Measurements from ENCODE around the gene STXBP5.

STXBP5 gene

GRCh38 chr6:147231589-147231988 lies 27.4 kb downstream of the STXBP5 start:
- Histone ChIP-seq H3F3A (ENCODE audit: insufficient read depth, low read length) (no peaks in the 10 kb centered on the region), H3K27me3 (ENCODE audit: insufficient read depth, low read length) (no peaks in the 10 kb centered on the region), H3K9me2 (ENCODE audit: low read depth, low read length) (no peaks in the 10 kb centered on the region), H3K4me2 (ENCODE audit: low read length) (no peak overlapping the region), H4K20me1 (ENCODE audit: insufficient read depth, low read length) (no peaks in the 10 kb centered on the region), H3K4me1 (ENCODE audit: insufficient read depth, low read length, severe bottlenecking) (no peaks in the 10 kb centered on the region), H3K9ac (ENCODE audit: low read length) (no peak overlapping the region), H3K36me3 (ENCODE audit: insufficient read depth, low read length) (no peaks in the 10 kb centered on the region), H3K9me3 (ENCODE audit: low read length) (no peaks in the 10 kb centered on the region), H3K4me3 (ENCODE audit: low read depth, low read length, poor library complexity, severe bottlenecking) (no peak overlapping the region), H3K79me2 (ENCODE audit: insufficient read depth, low read length) (no peaks in the 10 kb centered on the region), H3K27ac (ENCODE audit: low read depth, low read length, poor library complexity, severe bottlenecking) (no peak overlapping the region), H2AFZ (ENCODE audit: low read length) (no peak overlapping the region)
- TF ChIP-seq CTCF (IDR thresholded peaks at IDR 0.05; ENCODE audit: low read length) (no peak), EZH2 (IDR thresholded peaks at IDR 0.05; ENCODE audit: borderline replicate concordance, low read length) (no peak)

GRCh38 chr6:147234685-147235084 lies 30.5 kb downstream of the STXBP5 start:
- H3K4me2 ChIP-seq (ENCODE audit: low read length), result no peak overlapping the region
- no peaks in the 10 kb centered on the region for H3K27me3 ChIP-seq (ENCODE audit: insufficient read depth, low read length)
- no peaks in the 10 kb centered on the region for H3K9me3 ChIP-seq (ENCODE audit: low read length)
- H3K4me1 ChIP-seq (ENCODE audit: insufficient read depth, low read length, severe bottlenecking), result no peaks in the 10 kb centered on the region
- H3K9me2 ChIP-seq (ENCODE audit: low read depth, low read length), result no peaks in the 10 kb centered on the region
- no peak overlapping the region for H3K27ac ChIP-seq (ENCODE audit: low read depth, low read length, poor library complexity, severe bottlenecking)
- no peaks in the 10 kb centered on the region for H4K20me1 ChIP-seq (ENCODE audit: insufficient read depth, low read length)
- no peak for TF ChIP-seq EZH2 (IDR thresholded peaks at IDR 0.05; ENCODE audit: borderline replicate concordance, low read length)
- TF ChIP-seq CTCF (IDR thresholded peaks at IDR 0.05; ENCODE audit: low read length), result no peak
- no peaks in the 10 kb centered on the region for H3K79me2 ChIP-seq (ENCODE audit: insufficient read depth, low read length)
- H3K36me3 ChIP-seq (ENCODE audit: insufficient read depth, low read length), result no peaks in the 10 kb centered on the region
- no peaks in the 10 kb centered on the region for H3F3A ChIP-seq (ENCODE audit: insufficient read depth, low read length)
- H2AFZ ChIP-seq (ENCODE audit: low read length), result no peak overlapping the region
- no peak overlapping the region for H3K9ac ChIP-seq (ENCODE audit: low read length)
- H3K4me3 ChIP-seq (ENCODE audit: low read depth, low read length, poor library complexity, severe bottlenecking), result no peak overlapping the region

- Histone ChIP-seq H3K9me2 (ENCODE audit: low read depth, low read length) (no peaks in the 10 kb centered on the region), H3K79me2 (ENCODE audit: insufficient read depth, low read length) (no peaks in the 10 kb centered on the region), H3K4me2 (ENCODE audit: low read length) (no peak overlapping the region), H3K27ac (ENCODE audit: low read depth, low read length, poor library complexity, severe bottlenecking) (no peak overlapping the region), H2AFZ (ENCODE audit: low read length) (no peak overlapping the region), H3K9ac (ENCODE audit: low read length) (no peak overlapping the region), H3K4me1 (ENCODE audit: insufficient read depth, low read length, severe bottlenecking) (no peaks in the 10 kb centered on the region), H3K4me3 (ENCODE audit: low read depth, low read length, poor library complexity, severe bottlenecking) (no peak overlapping the region), H3K9me3 (ENCODE audit: low read length) (no peaks in the 10 kb centered on the region), H3F3A (ENCODE audit: insufficient read depth, low read length) (no peaks in the 10 kb centered on the region), H4K20me1 (ENCODE audit: insufficient read depth, low read length) (no peaks in the 10 kb centered on the region), H3K27me3 (ENCODE audit: insufficient read depth, low read length) (no peaks in the 10 kb centered on the region), H3K36me3 (ENCODE audit: insufficient read depth, low read length) (0 out of 2 replicates have a peak, but pooled peaks cover 6% of the 10 kb centered on the region)
- no peak for TF ChIP-seq EZH2 (IDR thresholded peaks at IDR 0.05; ENCODE audit: borderline replicate concordance, low read length)
- no peak for TF ChIP-seq CTCF (IDR thresholded peaks at IDR 0.05; ENCODE audit: low read length)
These were observed 33.9 kb downstream of the STXBP5 start for GRCh38 chr6:147238164-147238563.
